OCI-LY1 (cell line): ENCODE data around the gene RASSF6.

ENCODE experiments used
- EZH2 ChIP-seq: fragments of 200-600 bp; sonication (generic), shearing (Covaris generic); IDR thresholded peaks from 2 replicates; pipeline ENCODE4 v1.8.0; 2017; ENCODE audit warnings: borderline replicate concordance, mixed run types, mild to moderate bottlenecking, antibody characterized with exemption, low read length, moderate library complexity, mixed read lengths
- TF ChIP-seq, protein P1 (sequence below): fragments of 200-600 bp; sonication (generic), shearing (Covaris generic); IDR thresholded peaks from 2 replicates; pipeline ENCODE4 v1.5.1; 2017; ENCODE audit warnings: mild to moderate bottlenecking, antibody characterized with exemption, low read length, moderate library complexity, mixed read lengths

DNA sequence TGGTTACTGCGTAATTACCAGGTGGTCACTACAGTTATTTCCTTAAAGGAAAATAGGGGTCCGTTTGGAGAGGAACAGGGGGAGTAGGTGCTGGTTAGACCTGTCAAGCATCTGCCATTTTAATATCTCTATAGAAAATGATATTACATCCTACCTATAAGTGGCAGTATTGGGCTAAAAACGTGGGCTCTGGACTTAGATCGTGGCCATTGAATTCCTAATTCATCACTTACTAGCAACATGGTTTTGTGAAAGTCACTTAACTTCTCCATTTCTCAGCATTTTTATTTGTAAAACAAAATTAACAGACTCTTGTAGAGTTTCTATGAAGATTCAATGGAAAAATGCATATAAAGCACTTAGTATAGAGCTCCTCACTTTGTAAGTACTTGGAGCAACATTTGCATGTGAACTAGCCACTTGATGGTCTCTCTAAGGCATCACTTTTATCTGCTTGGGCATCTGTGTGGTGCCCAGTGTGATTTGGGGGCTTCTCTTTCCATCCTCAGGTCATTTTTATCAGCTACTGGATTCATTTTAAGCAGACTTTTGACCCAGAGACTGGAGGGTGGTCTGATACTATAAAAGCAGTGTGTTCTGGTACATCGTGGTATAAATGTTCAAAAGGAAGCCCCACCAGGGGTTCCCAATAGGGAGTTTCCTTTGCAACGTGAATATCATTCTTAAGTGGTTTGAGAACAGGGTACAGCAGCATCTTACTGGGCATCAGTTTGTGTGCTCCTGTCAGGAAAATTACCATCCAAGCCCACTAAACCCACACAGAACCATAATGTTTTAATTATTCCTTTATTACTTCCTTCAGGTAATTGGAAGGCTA lies 42.7 kb upstream of the RASSF6 start:
- no peak for TF ChIP-seq EZH2
- TF ChIP-seq, protein P1, sequence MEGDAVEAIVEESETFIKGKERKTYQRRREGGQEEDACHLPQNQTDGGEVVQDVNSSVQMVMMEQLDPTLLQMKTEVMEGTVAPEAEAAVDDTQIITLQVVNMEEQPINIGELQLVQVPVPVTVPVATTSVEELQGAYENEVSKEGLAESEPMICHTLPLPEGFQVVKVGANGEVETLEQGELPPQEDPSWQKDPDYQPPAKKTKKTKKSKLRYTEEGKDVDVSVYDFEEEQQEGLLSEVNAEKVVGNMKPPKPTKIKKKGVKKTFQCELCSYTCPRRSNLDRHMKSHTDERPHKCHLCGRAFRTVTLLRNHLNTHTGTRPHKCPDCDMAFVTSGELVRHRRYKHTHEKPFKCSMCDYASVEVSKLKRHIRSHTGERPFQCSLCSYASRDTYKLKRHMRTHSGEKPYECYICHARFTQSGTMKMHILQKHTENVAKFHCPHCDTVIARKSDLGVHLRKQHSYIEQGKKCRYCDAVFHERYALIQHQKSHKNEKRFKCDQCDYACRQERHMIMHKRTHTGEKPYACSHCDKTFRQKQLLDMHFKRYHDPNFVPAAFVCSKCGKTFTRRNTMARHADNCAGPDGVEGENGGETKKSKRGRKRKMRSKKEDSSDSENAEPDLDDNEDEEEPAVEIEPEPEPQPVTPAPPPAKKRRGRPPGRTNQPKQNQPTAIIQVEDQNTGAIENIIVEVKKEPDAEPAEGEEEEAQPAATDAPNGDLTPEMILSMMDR = peak; percentile 57
